HG02678 (cell line): Measurements from ENCODE around the gene NTNG1.
"Not testable (repeated sequence)": the region's sequence is repeated elsewhere in the genome, so short reads cannot be mapped to it uniquely, and the experiment has no call there.

ENCODE experiments used
- ATAC-seq: cut with Tn5 transposase; IDR thresholded peaks from one replicate; pipeline ENCODE4 v1.9.1; 2021; ENCODE audit warnings: mild to moderate bottlenecking, moderate library complexity; ENCODE audit not compliant: unreplicated experiment

Gene NTNG1

GRCh38 chr1:107142666-107143065 lies 1.8 kb downstream of the NTNG1 start:
- ATAC-seq: no peak

GRCh38 chr1:107145637-107146036 lies 4.8 kb downstream of the NTNG1 start:
- no peak for ATAC-seq

GRCh38 chr1:107147843-107148242 lies 7.0 kb downstream of the NTNG1 start:
- no peak for ATAC-seq

- no peak for ATAC-seq
These were observed 9.1 kb downstream of the NTNG1 start for GRCh38 chr1:107149946-107150345.

GRCh38 chr1:107151295-107151694 lies 10.5 kb downstream of the NTNG1 start:
- ATAC-seq: no peak

- ATAC-seq: no peak
These were observed 11.6 kb downstream of the NTNG1 start for GRCh38 chr1:107152395-107152794.

- no peak for ATAC-seq
These were observed 12.2 kb downstream of the NTNG1 start for GRCh38 chr1:107153014-107153413.

- ATAC-seq: no peak
These were observed 17.7 kb downstream of the NTNG1 start for GRCh38 chr1:107158496-107158895.

- no peak for ATAC-seq
These were observed 18.2 kb downstream of the NTNG1 start for GRCh38 chr1:107158991-107159390.

GRCh38 chr1:107162745-107163144 lies 21.9 kb downstream of the NTNG1 start:
- ATAC-seq: no peak

- ATAC-seq: not testable (repeated sequence)
These were observed 24.1 kb downstream of the NTNG1 start for GRCh38 chr1:107164901-107165300.

- ATAC-seq: no peak
These were observed 28.8 kb downstream of the NTNG1 start for GRCh38 chr1:107169615-107170014.

- no peak for ATAC-seq
These were observed 30.5 kb downstream of the NTNG1 start for GRCh38 chr1:107171333-107171732.

- ATAC-seq: no peak
These were observed 31.8 kb downstream of the NTNG1 start for GRCh38 chr1:107172450-107173170.

GRCh38 chr1:107175102-107175909 lies 34.5 kb downstream of the NTNG1 start:
- no peak for ATAC-seq

GRCh38 chr1:107181253-107181969 lies 40.6 kb downstream of the NTNG1 start:
- ATAC-seq: no peak

GRCh38 chr1:107183011-107183410 lies 42.2 kb downstream of the NTNG1 start:
- ATAC-seq: no peak

GRCh38 chr1:107184888-107185287 lies 44.0 kb downstream of the NTNG1 start:
- no peak for ATAC-seq

- ATAC-seq: no peak
These were observed 46.6 kb downstream of the NTNG1 start for GRCh38 chr1:107187399-107187798.

GRCh38 chr1:107188160-107188559 lies 47.3 kb downstream of the NTNG1 start:
- no peak for ATAC-seq

GRCh38 chr1:107194380-107194779 lies 53.5 kb downstream of the NTNG1 start:
- no peak for ATAC-seq

GRCh38 chr1:107195476-107195875 lies 54.6 kb downstream of the NTNG1 start:
- no peak for ATAC-seq
